ENCODE data around the gene NPC1. TPM values are rescaled to one million over a fixed set of nuclear protein-coding genes. Genes with fewer than 3 reads are reported as not detected.

NPC1 gene
- total RNA-seq, 1 experiment from 2014 or later: 51.6 TPM

GRCh38 chr18:23536204-23536603, 50.1 kb downstream of the NPC1 start (continued):
- no peak for TF ChIP-seq YY1 (IDR thresholded peaks at IDR 0.05; ENCODE audit: extremely low read depth, insufficient replicate concordance, low read depth, low read length)
- no peak for TF ChIP-seq SIN3A (IDR thresholded peaks at IDR 0.05; ENCODE audit: low read depth)

- Histone ChIP-seq H3K9ac (ENCODE audit: low read length) (no peak overlapping the region), H3K27ac (ENCODE audit: low read depth, low read length) (no peak overlapping the region), H3K27me3 (ENCODE audit: insufficient read depth, low read length) (no peaks in the 10 kb centered on the region), H3K36me3 (ENCODE audit: control insufficient read depth in 1 of 2, insufficient read depth in 2 of 2, low read length in 2 of 2) (peaks cover 49 to 58% of the 10 kb centered on the region in 2 experiments), H3K79me2 (ENCODE audit: insufficient read depth, low read length) (no peaks in the 10 kb centered on the region), H3K9me3 (ENCODE audit: control insufficient read depth in 1 of 2, insufficient read depth in 1 of 2, low read depth in 1 of 2, low read length in 2 of 2) (no peaks in the 10 kb centered on the region), H2AFZ (ENCODE audit: low read depth, low read length, poor library complexity, severe bottlenecking) (no peak overlapping the region), H4K20me1 (ENCODE audit: insufficient read depth) (no peaks in the 10 kb centered on the region), H3K4me1 (ENCODE audit: control insufficient read depth in 1 of 2, insufficient read depth in 2 of 2, low read length in 2 of 2) (peaks cover 9 to 14% of the 10 kb centered on the region in 2 experiments), H3K4me2 (ENCODE audit: low read length) (no peak overlapping the region), H3K4me3 (replicated peaks in 1 of 2; ENCODE audit: low read depth in 1 of 2, low read length in 2 of 2) (no peak overlapping the region), H3K9me2 (ENCODE audit: insufficient read depth) (no peaks in the 10 kb centered on the region)
- CTCF ChIA-PET: interaction anchor here (1.2 kb wide), 1 partner anchor 169 kb away, joined by 3 read pairs; no protein-coding TSS in a partner anchor
- ATAC-seq (no peak), DNase-seq (ENCODE audit: low read depth, low spot score) (no peak)
- BruUV-seq (replicated peaks): no TSS peak
- POLR2A ChIA-PET: no interaction called here
- intact Hi-C loops (cut with micrococcal nuclease): no loop called here
- TF ChIP-seq TCF7L2 (IDR thresholded peaks at IDR 0.05; ENCODE audit: borderline replicate concordance, extremely low read depth, insufficient read depth, insufficient read length): no peak
- TF ChIP-seq REST (IDR thresholded peaks at IDR 0.05; ENCODE audit: low read depth): no peak
- TF ChIP-seq EGR1 (IDR thresholded peaks at IDR 0.05; ENCODE audit: low read depth): no peak
- no peak for TF ChIP-seq FOSL1 (IDR thresholded peaks at IDR 0.05; ENCODE audit: low read depth)
- no peak for TF ChIP-seq CEBPB (IDR thresholded peaks at IDR 0.05; ENCODE audit: low read depth)
- no peak for TF ChIP-seq SRF (IDR thresholded peaks at IDR 0.05; ENCODE audit: low read depth)
- no peak for TF ChIP-seq EZH2 (IDR thresholded peaks at IDR 0.05)
- no peak for TF ChIP-seq POLR2A (IDR thresholded peaks at IDR 0.05; ENCODE audit: borderline replicate concordance, extremely low read depth, insufficient read depth, insufficient read length)
- TF ChIP-seq RAD21 (IDR thresholded peaks at IDR 0.05; ENCODE audit: low read depth): no peak
- no peak for TF ChIP-seq EZH2phosphoT487 (IDR thresholded peaks at IDR 0.05; ENCODE audit: borderline replicate concordance)
- TF ChIP-seq SP1 (IDR thresholded peaks at IDR 0.05; ENCODE audit: low read depth): no peak
- TF ChIP-seq, protein P1, sequence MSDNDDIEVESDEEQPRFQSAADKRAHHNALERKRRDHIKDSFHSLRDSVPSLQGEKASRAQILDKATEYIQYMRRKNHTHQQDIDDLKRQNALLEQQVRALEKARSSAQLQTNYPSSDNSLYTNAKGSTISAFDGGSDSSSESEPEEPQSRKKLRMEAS (IDR thresholded peaks at IDR 0.05): no peak
- no peak for TF ChIP-seq POLR2AphosphoS5 (IDR thresholded peaks at IDR 0.05; ENCODE audit: low read depth, low read length)
- TF ChIP-seq YY1 (IDR thresholded peaks at IDR 0.05; ENCODE audit: extremely low read depth, insufficient replicate concordance, low read depth, low read length): no peak
- no peak for TF ChIP-seq ZNF274 (IDR thresholded peaks at IDR 0.05; ENCODE audit: low read depth, low read length)
- TF ChIP-seq, protein P2, sequence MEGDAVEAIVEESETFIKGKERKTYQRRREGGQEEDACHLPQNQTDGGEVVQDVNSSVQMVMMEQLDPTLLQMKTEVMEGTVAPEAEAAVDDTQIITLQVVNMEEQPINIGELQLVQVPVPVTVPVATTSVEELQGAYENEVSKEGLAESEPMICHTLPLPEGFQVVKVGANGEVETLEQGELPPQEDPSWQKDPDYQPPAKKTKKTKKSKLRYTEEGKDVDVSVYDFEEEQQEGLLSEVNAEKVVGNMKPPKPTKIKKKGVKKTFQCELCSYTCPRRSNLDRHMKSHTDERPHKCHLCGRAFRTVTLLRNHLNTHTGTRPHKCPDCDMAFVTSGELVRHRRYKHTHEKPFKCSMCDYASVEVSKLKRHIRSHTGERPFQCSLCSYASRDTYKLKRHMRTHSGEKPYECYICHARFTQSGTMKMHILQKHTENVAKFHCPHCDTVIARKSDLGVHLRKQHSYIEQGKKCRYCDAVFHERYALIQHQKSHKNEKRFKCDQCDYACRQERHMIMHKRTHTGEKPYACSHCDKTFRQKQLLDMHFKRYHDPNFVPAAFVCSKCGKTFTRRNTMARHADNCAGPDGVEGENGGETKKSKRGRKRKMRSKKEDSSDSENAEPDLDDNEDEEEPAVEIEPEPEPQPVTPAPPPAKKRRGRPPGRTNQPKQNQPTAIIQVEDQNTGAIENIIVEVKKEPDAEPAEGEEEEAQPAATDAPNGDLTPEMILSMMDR (IDR thresholded peaks at IDR 0.05 in 2 of 3, conservative IDR thresholded peaks at IDR 0.05 in 1 of 3; ENCODE audit: borderline replicate concordance in 1 of 3, insufficient read depth in 1 of 3, low read depth in 2 of 3, low read length in 2 of 3): no peak
- RAD21 ChIA-PET (ENCODE audit: low non-redundant PET in 1 of 2, low total read pairs in 2 of 2, uncharacterized antibody in 2 of 2, unreplicated experiment in 2 of 2): no interaction called here
Measured at GRCh38 chr18:23534276-23534675, 52.0 kb downstream of the NPC1 start.
